Measurements from ENCODE around the gene ARHGEF12. TPM values are rescaled to one million over a fixed set of nuclear protein-coding genes. Genes with fewer than 3 reads are reported as not detected.

ARHGEF12 gene
- total RNA-seq, 1 experiment from 2014 or later, result 15.4 TPM

DNA sequence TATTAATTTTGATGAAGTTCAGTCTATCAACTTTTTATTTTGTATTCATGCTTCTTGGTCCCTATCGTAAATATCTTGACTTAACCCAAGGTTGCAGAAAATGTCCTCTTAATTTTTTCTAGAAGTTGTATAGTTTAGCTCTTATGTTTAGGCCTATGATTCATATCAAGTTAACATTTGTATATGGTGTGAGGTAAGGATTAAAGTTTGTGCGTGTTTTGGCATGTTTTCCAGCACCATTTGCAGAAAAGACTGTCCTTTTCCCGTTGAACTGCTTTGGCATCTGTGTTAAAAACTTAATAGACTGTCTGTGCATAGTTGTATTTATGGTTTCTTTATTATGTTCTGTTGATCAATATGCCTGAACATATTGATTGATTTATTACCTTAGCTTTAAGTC, 42.3 kb downstream of the ARHGEF12 start:
- H3K4me1 ChIP-seq (ENCODE audit: low read length), result no peaks in the 10 kb centered on the region
- H2AFZ ChIP-seq (ENCODE audit: low read length), result no peak overlapping the region
- H3K36me3 ChIP-seq (ENCODE audit: insufficient read depth, low read length), result no peaks in the 10 kb centered on the region
- no peaks in the 10 kb centered on the region for H3K27me3 ChIP-seq (ENCODE audit: low read length)
- H3K27ac ChIP-seq (ENCODE audit: low read length), result no peak overlapping the region
- no peak overlapping the region for H3K4me2 ChIP-seq (ENCODE audit: low read depth, low read length, poor library complexity, severe bottlenecking)
- H3K4me3 ChIP-seq (ENCODE audit: low read length), result no peak overlapping the region
- no peaks in the 10 kb centered on the region for H3K9me3 ChIP-seq (ENCODE audit: low read length)
- H3K79me2 ChIP-seq (ENCODE audit: low read length), result peaks cover 9% of the 10 kb centered on the region
- H4K20me1 ChIP-seq (ENCODE audit: insufficient read depth, low read depth, low read length), result 0 out of 2 replicates have a peak, but pooled peaks cover 4% of the 10 kb centered on the region
- H3K9me2 ChIP-seq (replicated peaks; ENCODE audit: insufficient read depth, low read length), result no peaks in the 10 kb centered on the region
- no peak overlapping the region for H3K9ac ChIP-seq (ENCODE audit: low read length)
- no peak for DNase-seq

DNA sequence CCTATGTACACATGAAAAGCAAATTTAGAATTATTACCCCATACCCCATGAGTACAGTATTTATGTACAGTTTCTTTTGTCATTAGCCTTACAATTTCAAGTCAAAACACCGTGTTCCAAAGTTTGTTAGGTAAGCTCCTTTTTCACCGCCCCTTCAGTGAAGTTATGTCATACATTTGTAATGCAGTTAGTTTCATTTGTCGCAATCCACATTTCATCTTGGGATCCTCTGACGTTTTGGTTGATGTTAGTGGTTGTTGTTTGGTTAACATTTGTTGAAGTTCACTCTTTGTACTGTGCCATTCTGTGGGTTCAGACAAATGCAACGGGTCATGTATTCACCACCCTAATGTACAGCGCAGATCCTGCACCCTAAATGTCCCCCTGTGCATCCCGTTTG, 45.2 kb downstream of the ARHGEF12 start:
- Histone ChIP-seq H3K27ac (ENCODE audit: low read length) (no peak overlapping the region), H3K4me3 (ENCODE audit: low read length) (no peak overlapping the region), H3K9me3 (ENCODE audit: low read length) (no peaks in the 10 kb centered on the region), H3K4me2 (ENCODE audit: low read depth, low read length, poor library complexity, severe bottlenecking) (no peak overlapping the region), H3K36me3 (ENCODE audit: insufficient read depth, low read length) (no peaks in the 10 kb centered on the region), H3K9me2 (replicated peaks; ENCODE audit: insufficient read depth, low read length) (no peaks in the 10 kb centered on the region), H3K4me1 (ENCODE audit: low read length) (peaks cover 6% of the 10 kb centered on the region; the same call in 1 of the 2 replicates), H3K79me2 (ENCODE audit: low read length) (peaks cover 9% of the 10 kb centered on the region), H3K27me3 (ENCODE audit: low read length) (no peaks in the 10 kb centered on the region), H3K9ac (ENCODE audit: low read length) (no peak overlapping the region), H4K20me1 (ENCODE audit: insufficient read depth, low read depth, low read length) (peaks cover 4% of the 10 kb centered on the region; the same call in 1 of the 2 replicates), H2AFZ (ENCODE audit: low read length) (no peak overlapping the region)
- no peak for DNase-seq

DNA sequence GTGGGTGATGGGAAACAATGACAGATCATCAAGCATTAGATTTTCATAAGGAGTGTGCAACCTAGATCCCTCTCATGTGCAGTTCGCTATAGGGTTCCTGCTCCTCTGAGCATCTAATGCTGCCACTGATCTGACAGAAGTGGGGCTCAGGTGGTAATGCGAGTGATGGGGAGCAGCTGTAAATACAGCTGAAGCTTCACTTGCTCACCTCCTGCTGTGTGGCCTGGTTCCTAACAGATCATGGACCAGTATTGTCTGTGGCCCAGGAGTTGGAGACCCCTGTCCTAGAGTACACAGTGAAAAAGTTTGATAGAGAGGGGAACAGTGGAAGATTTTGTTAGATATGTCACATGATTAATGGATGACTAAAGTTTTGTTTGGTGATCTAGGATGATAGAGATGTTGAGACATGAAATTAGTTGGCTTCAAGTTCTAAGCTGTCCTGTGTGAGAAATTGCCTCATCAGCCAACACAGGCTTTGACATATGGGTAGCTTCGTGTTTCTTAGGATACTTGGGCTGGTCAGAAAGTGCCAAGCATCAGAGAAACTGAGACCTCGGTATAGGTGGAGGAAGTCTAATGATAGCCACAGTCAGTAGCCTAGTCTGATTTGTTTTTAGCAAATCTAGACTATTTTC, 47.4 kb downstream of the ARHGEF12 start:
- H3K9me2 ChIP-seq (replicated peaks; ENCODE audit: insufficient read depth, low read length), result no peaks in the 10 kb centered on the region
- H3K9ac ChIP-seq (ENCODE audit: low read length), result no peak overlapping the region
- H3K4me2 ChIP-seq (ENCODE audit: low read depth, low read length, poor library complexity, severe bottlenecking), result no peak overlapping the region
- H2AFZ ChIP-seq (ENCODE audit: low read length), result no peak overlapping the region
- H3K27ac ChIP-seq (ENCODE audit: low read length), result no peak overlapping the region
- peaks cover 13% of the 10 kb centered on the region for H3K79me2 ChIP-seq (ENCODE audit: low read length)
- no peaks in the 10 kb centered on the region for H3K36me3 ChIP-seq (ENCODE audit: insufficient read depth, low read length)
- DNase-seq, result no peak
- H3K4me1 ChIP-seq (ENCODE audit: low read length), result peaks cover 6% of the 10 kb centered on the region; the same call in 1 of the 2 replicates
- H3K27me3 ChIP-seq (ENCODE audit: low read length), result no peaks in the 10 kb centered on the region
- H3K9me3 ChIP-seq (ENCODE audit: low read length), result no peaks in the 10 kb centered on the region
- H4K20me1 ChIP-seq (ENCODE audit: insufficient read depth, low read depth, low read length), result peaks cover 11% of the 10 kb centered on the region; the same call in 1 of the 2 replicates
- H3K4me3 ChIP-seq (ENCODE audit: low read length), result no peak overlapping the region

DNA sequence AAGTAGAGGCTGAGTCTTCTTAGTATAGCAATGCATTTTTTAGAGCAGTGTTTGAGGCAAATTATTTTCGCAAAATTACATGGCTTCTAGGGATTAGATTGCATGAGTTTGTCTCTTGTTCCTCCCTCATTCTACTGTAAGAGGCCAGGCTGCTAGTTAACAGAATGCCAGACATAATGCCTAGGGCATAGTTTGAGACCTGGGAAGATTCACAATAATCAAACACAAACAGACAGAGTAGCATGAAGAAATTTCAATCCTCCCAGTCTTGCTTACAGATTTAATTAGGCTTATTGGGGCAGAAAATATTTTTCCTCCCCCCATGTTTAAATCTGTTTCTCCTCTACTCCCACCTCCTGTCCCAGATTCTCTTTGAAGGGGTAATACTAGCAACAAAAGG, 48.3 kb downstream of the ARHGEF12 start:
- Histone ChIP-seq H3K4me1 (ENCODE audit: low read length) (peaks cover 6% of the 10 kb centered on the region; the same call in 1 of the 2 replicates), H3K79me2 (ENCODE audit: low read length) (peaks cover 13% of the 10 kb centered on the region), H4K20me1 (ENCODE audit: insufficient read depth, low read depth, low read length) (peaks cover 11% of the 10 kb centered on the region; the same call in 1 of the 2 replicates), H3K27me3 (ENCODE audit: low read length) (no peaks in the 10 kb centered on the region), H3K27ac (ENCODE audit: low read length) (no peak overlapping the region), H3K36me3 (ENCODE audit: insufficient read depth, low read length) (no peaks in the 10 kb centered on the region), H3K9ac (ENCODE audit: low read length) (no peak overlapping the region), H3K9me2 (replicated peaks; ENCODE audit: insufficient read depth, low read length) (no peaks in the 10 kb centered on the region), H2AFZ (ENCODE audit: low read length) (no peak overlapping the region), H3K9me3 (ENCODE audit: low read length) (no peaks in the 10 kb centered on the region), H3K4me3 (ENCODE audit: low read length) (no peak overlapping the region), H3K4me2 (ENCODE audit: low read depth, low read length, poor library complexity, severe bottlenecking) (no peak overlapping the region)
- DNase-seq, result no peak

DNA sequence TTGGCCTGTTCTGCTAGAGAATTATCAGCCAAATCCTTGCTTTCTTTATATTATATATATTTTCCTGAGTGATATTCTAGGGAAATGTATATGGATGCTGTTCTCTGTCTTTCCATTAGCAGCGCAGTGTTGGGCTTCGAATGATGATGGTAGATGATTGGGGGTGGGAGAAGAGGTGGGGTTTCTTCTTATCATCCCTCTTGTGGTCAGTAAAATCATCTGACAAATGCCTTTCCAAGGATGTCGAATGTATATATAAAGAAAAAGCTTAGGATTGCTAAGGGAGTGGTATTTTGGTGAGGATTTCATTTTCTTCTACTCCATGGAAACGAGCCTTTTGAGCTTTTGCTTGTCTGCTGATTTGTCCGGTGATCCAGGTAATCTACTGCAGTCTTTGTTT, 48.9 kb downstream of the ARHGEF12 start:
- Histone ChIP-seq H3K4me2 (ENCODE audit: low read depth, low read length, poor library complexity, severe bottlenecking) (no peak overlapping the region), H4K20me1 (ENCODE audit: insufficient read depth, low read depth, low read length) (peaks cover 14% of the 10 kb centered on the region; the same call in 1 of the 2 replicates), H2AFZ (ENCODE audit: low read length) (no peak overlapping the region), H3K27me3 (ENCODE audit: low read length) (no peaks in the 10 kb centered on the region), H3K4me1 (ENCODE audit: low read length) (peaks cover 6% of the 10 kb centered on the region; the same call in 1 of the 2 replicates), H3K9ac (ENCODE audit: low read length) (no peak overlapping the region), H3K9me3 (ENCODE audit: low read length) (no peaks in the 10 kb centered on the region), H3K79me2 (ENCODE audit: low read length) (peaks cover 12% of the 10 kb centered on the region), H3K9me2 (replicated peaks; ENCODE audit: insufficient read depth, low read length) (no peaks in the 10 kb centered on the region), H3K27ac (ENCODE audit: low read length) (no peak overlapping the region), H3K36me3 (ENCODE audit: insufficient read depth, low read length) (no peaks in the 10 kb centered on the region), H3K4me3 (ENCODE audit: low read length) (no peak overlapping the region)
- DNase-seq, result no peak

DNA sequence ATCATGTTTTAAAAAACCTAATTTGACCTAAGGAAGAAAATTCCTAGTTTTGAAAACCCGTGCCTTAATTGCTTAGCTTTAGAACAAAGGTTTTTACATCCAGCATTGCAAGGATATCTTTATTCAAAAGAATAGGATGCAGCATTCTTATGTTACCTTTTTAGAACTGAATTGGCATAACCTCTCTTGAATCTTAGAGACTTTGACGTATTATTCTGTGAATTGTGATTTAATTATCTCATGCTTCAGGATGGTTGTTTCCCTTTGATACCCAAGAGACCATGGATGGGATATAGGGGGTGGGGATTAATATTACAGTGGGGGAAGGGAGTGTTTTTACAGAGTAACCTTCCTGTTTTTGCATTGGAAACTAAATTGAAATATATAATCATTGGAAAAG, 49.4 kb downstream of the ARHGEF12 start:
- Histone ChIP-seq H3K79me2 (ENCODE audit: low read length) (peaks cover 10% of the 10 kb centered on the region), H3K4me3 (ENCODE audit: low read length) (no peak overlapping the region), H3K9me2 (replicated peaks; ENCODE audit: insufficient read depth, low read length) (no peaks in the 10 kb centered on the region), H3K4me1 (ENCODE audit: low read length) (peaks cover 6% of the 10 kb centered on the region; the same call in 1 of the 2 replicates), H2AFZ (ENCODE audit: low read length) (no peak overlapping the region), H3K36me3 (ENCODE audit: insufficient read depth, low read length) (no peaks in the 10 kb centered on the region), H3K9me3 (ENCODE audit: low read length) (no peaks in the 10 kb centered on the region), H4K20me1 (ENCODE audit: insufficient read depth, low read depth, low read length) (peaks cover 19% of the 10 kb centered on the region; the same call in 1 of the 2 replicates), H3K9ac (ENCODE audit: low read length) (no peak overlapping the region), H3K27ac (ENCODE audit: low read length) (no peak overlapping the region), H3K4me2 (ENCODE audit: low read depth, low read length, poor library complexity, severe bottlenecking) (no peak overlapping the region), H3K27me3 (ENCODE audit: low read length) (no peaks in the 10 kb centered on the region)
- DNase-seq, result no peak

DNA sequence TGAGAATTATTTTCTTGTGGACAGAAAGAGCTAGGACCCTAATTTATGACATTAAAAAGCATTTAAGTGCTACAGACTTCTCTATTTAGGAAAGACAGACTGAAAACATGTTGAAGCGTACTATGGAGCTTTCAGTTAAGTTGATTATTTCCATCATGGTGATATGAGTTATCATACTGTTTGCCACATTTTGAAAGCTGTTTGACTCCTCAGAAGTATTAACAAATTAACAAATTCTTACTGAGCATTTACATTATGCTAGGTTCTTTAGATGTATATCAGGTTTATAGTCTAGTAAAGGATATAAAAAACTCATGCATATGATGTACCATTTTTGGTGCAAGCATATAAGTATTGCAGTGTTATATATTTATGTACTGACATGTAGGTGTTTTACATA, 50.1 kb downstream of the ARHGEF12 start:
- Histone ChIP-seq H3K9me3 (ENCODE audit: low read length) (no peaks in the 10 kb centered on the region), H3K4me2 (ENCODE audit: low read depth, low read length, poor library complexity, severe bottlenecking) (no peak overlapping the region), H3K4me3 (ENCODE audit: low read length) (no peak overlapping the region), H3K36me3 (ENCODE audit: insufficient read depth, low read length) (no peaks in the 10 kb centered on the region), H2AFZ (ENCODE audit: low read length) (no peak overlapping the region), H3K79me2 (ENCODE audit: low read length) (peaks cover 10% of the 10 kb centered on the region), H3K27ac (ENCODE audit: low read length) (no peak overlapping the region), H3K4me1 (ENCODE audit: low read length) (peaks cover 6% of the 10 kb centered on the region; the same call in 1 of the 2 replicates), H3K9ac (ENCODE audit: low read length) (no peak overlapping the region), H3K27me3 (ENCODE audit: low read length) (no peaks in the 10 kb centered on the region), H4K20me1 (ENCODE audit: insufficient read depth, low read depth, low read length) (peaks cover 19% of the 10 kb centered on the region; the same call in 1 of the 2 replicates), H3K9me2 (replicated peaks; ENCODE audit: insufficient read depth, low read length) (no peaks in the 10 kb centered on the region)
- no peak for DNase-seq

DNA sequence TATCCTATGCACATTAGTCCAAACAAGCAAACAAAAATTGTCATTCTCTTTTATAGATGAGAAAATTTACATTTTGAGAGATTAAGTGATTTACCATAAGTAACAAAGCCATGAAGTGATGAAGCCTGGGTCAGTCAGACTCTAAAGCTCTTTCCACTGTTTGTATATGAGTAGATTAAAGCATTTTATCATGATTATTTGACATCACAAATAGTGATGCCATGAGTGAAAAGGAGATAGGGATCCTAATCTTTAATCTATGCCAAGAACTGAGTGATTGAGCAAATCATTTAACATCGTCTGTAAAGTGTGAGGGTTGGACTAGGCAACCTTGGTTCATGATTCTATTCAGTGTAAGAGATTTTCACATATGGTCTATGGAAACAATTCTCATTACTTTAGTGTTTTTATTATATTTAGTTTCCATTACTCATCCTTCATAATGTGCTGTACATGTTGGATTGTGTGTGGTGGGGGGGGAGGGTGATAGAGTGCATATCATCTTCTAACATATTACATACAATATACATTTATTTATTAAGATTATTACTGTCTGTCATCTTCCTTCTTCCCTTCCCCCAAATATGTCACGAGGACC, 50.7 kb downstream of the ARHGEF12 start:
- Histone ChIP-seq H3K27ac (ENCODE audit: low read length) (no peak overlapping the region), H2AFZ (ENCODE audit: low read length) (no peak overlapping the region), H3K9me2 (replicated peaks; ENCODE audit: insufficient read depth, low read length) (no peaks in the 10 kb centered on the region), H3K9me3 (ENCODE audit: low read length) (no peaks in the 10 kb centered on the region), H3K27me3 (ENCODE audit: low read length) (no peaks in the 10 kb centered on the region), H3K4me2 (ENCODE audit: low read depth, low read length, poor library complexity, severe bottlenecking) (no peak overlapping the region), H3K36me3 (ENCODE audit: insufficient read depth, low read length) (no peaks in the 10 kb centered on the region), H3K4me1 (ENCODE audit: low read length) (peaks cover 6% of the 10 kb centered on the region; the same call in 1 of the 2 replicates), H3K79me2 (ENCODE audit: low read length) (peaks cover 10% of the 10 kb centered on the region), H3K4me3 (ENCODE audit: low read length) (no peak overlapping the region), H3K9ac (ENCODE audit: low read length) (no peak overlapping the region), H4K20me1 (ENCODE audit: insufficient read depth, low read depth, low read length) (peaks cover 19% of the 10 kb centered on the region; the same call in 1 of the 2 replicates)
- DNase-seq, result no peak
